Tibial artery (tissue), 4 donors: ENCODE measurements around the gene EEF2KMT.
"Not testable (repeated sequence)": the region's sequence is repeated elsewhere in the genome, so short reads cannot be mapped to it uniquely, and the experiment has no call there.

Experiments used
- DNase-seq, 2 donors: peaks; one replicate each; pipeline ENCODE4 v3.0.0-alpha.2; 2019
- H3K27ac ChIP-seq, 2 donors: fragments of 200-600 bp; sonication (generic) in 1 of 2; 1 replicate in 1 of 2; 2 replicates in 1 of 2; pipeline ENCODE4 v1.5.1; 2018 to 2019; ENCODE audit warnings: mild to moderate bottlenecking in 1 of 2
- H3K27me3 ChIP-seq, 2 donors: fragments of 200-600 bp; sonication (generic) in 1 of 2; one replicate each; pipeline versions ENCODE4 v1.5.1 to v1.6.0; 2016 to 2019
- H3K36me3 ChIP-seq, 3 donors: fragments of 200-600 bp; sonication (generic) in 2 of 3; one replicate each; pipeline ENCODE4 v1.5.1; 2016 to 2019; ENCODE audit warnings: mild to moderate bottlenecking in 2 of 3
- H3K4me1 ChIP-seq, 4 donors: fragments of 200-600 bp; sonication (generic) in 2 of 4; 1 replicate in 3 of 4; 2 replicates in 1 of 4; pipeline ENCODE4 v1.5.1; 2016 to 2019
- H3K4me3 ChIP-seq, 2 donors: fragments of 200-600 bp; sonication (generic) in 1 of 2; 1 replicate in 1 of 2; 2 replicates in 1 of 2; pipeline ENCODE4 v1.5.1; 2018 to 2019; ENCODE audit warnings: mild to moderate bottlenecking in 2 of 2
- H3K9me3 ChIP-seq, 3 donors: fragments of 200-600 bp; sonication (generic) in 1 of 3; one replicate each; pipeline ENCODE4 v1.5.1; 2016 to 2019
- intact Hi-C: fragments of 100-400 bp; cut with DNase I; formaldehyde crosslinking; loops from one replicate; pipeline ENCODE4 v1.15.0; 2023; ENCODE audit warnings: low total_unique reads
- TF ChIP-seq, protein P1 (sequence below), 2 experiments: fragments of 200-600 bp in 1 of 2; fragments of 450-650 bp in 1 of 2; IDR thresholded peaks; one replicate each; pipeline ENCODE4 v1.5.1; 2017 to 2019; ENCODE audit warnings: antibody characterized with exemption in 2 of 2, mild to moderate bottlenecking in 1 of 2, moderate library complexity in 1 of 2

Gene EEF2KMT

DNA sequence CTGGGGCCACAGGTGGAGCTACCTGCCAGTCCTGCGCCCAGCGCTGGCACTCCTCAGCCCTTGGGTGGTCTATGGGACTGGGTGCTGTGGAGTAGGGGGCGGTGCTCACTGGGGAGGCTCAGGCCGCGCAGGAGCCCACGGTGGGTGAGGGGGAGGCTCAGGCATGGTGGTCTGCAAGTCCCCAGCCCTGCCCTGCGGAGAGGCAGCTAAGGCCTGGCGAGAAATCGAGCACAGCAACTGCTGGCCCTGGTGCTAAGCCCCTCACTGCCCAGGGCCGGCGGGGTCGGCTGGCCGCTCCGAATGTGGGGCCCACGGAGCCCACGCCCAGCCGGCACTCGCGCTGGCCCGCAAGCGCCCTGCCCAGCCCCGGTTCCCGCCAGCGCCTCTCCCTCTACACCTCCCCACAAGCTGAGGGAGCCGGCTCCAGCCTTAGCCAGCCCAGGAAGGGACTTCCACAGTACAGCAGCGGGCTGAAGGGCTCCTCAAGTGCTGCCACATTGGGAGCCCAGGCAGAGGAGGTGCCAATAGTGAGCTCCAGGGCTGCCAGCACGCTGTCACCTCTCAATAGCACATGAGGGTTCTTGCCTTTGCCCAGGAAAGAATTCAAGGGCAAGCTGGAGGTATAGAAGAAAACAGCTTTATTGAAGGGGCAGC lies 11.0 kb upstream of the EEF2KMT start:
- no peak overlapping the region for H3K4me3 ChIP-seq
- TF ChIP-seq, protein P1, sequence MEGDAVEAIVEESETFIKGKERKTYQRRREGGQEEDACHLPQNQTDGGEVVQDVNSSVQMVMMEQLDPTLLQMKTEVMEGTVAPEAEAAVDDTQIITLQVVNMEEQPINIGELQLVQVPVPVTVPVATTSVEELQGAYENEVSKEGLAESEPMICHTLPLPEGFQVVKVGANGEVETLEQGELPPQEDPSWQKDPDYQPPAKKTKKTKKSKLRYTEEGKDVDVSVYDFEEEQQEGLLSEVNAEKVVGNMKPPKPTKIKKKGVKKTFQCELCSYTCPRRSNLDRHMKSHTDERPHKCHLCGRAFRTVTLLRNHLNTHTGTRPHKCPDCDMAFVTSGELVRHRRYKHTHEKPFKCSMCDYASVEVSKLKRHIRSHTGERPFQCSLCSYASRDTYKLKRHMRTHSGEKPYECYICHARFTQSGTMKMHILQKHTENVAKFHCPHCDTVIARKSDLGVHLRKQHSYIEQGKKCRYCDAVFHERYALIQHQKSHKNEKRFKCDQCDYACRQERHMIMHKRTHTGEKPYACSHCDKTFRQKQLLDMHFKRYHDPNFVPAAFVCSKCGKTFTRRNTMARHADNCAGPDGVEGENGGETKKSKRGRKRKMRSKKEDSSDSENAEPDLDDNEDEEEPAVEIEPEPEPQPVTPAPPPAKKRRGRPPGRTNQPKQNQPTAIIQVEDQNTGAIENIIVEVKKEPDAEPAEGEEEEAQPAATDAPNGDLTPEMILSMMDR (IDR thresholded peaks at IDR 0.05) = no peak
- H3K27me3 ChIP-seq = no peaks in the 10 kb centered on the region
- no peaks in the 10 kb centered on the region for H3K9me3 ChIP-seq
- intact Hi-C loops = no loop called here
- no peaks in the 10 kb centered on the region for H3K36me3 ChIP-seq
- H3K27ac ChIP-seq = no peak overlapping the region
- no peaks in the 10 kb centered on the region for H3K4me1 ChIP-seq
- DNase-seq = no peak

DNA sequence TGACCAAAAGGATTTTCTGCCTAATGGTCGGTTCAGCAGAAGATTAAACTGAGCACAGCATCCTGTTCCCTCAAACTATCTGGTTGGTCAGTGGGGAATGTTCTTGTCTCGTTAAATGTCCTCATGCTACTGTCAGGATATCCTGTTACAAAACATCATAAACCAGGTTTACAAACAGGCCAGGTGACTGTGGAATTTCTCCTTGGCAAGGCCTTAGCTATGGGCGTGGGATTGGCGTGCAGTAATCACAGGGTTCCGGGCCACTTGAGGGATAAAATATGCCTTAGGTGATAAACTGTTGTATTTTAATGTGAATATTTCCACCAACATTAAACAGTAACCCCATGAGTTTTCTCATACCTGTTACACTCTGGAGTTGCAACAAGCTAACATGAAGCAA lies 7.4 kb upstream of the EEF2KMT start:
- intact Hi-C loops, H3K27me3 ChIP-seq, H3K27ac ChIP-seq, DNase-seq, H3K9me3 ChIP-seq, H3K4me1 ChIP-seq, H3K36me3 ChIP-seq, H3K4me3 ChIP-seq: not testable (repeated sequence)

GRCh38 chr16:5103296-5104032 lies 5.9 kb upstream of the EEF2KMT start:
- H3K27ac ChIP-seq, DNase-seq, H3K9me3 ChIP-seq, H3K4me1 ChIP-seq, H3K27me3 ChIP-seq, H3K36me3 ChIP-seq, H3K4me3 ChIP-seq, intact Hi-C loops: not testable (repeated sequence)

DNA sequence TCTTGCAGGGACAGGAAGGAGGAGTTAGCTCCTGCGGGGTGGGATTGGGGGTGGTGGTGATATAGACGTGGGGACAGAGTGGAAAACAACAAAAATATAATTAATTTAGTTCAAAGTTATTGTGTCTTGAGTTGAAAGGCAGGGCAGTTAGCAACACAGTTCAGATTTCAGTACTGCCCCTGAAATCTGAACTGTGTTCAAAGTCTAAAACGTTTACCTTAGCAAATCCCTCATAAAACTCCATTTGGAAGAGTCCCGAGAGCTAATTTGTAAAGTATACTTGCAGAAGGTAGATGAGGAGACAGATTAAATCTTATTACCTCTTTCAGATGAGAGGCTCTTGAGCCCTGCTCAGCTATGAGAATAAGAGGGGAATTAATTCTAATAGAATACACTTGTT lies 1.6 kb upstream of the EEF2KMT start:
- DNase-seq, H3K27me3 ChIP-seq, H3K9me3 ChIP-seq, intact Hi-C loops, H3K36me3 ChIP-seq, H3K4me1 ChIP-seq: not testable (repeated sequence)
- H3K27ac ChIP-seq = peak overlapping the region in 1 of 2 donors; percentile 89
- peak overlapping the region; percentile 93 to 96 for H3K4me3 ChIP-seq

GRCh38 chr16:5098221-5099159 lies 895 bp upstream of the EEF2KMT start:
- intact Hi-C loops, H3K36me3 ChIP-seq, H3K9me3 ChIP-seq, H3K4me1 ChIP-seq, H3K27me3 ChIP-seq: not testable (repeated sequence)
- Histone ChIP-seq H3K27ac (peak overlapping the region; percentile 86 to 89), H3K4me3 (peak overlapping the region; percentile 93 to 96)
- peak; percentile 72 to 90 for DNase-seq

- intact Hi-C loops, H3K27me3 ChIP-seq, H3K4me1 ChIP-seq, DNase-seq, H3K36me3 ChIP-seq, H3K9me3 ChIP-seq: not testable (repeated sequence)
- Histone ChIP-seq H3K4me3 (peak overlapping the region; percentile 93 to 96), H3K27ac (peak overlapping the region; percentile 86 to 87)
These were observed 530 bp downstream of the EEF2KMT start for GRCh38 chr16:5097061-5097469.

DNA sequence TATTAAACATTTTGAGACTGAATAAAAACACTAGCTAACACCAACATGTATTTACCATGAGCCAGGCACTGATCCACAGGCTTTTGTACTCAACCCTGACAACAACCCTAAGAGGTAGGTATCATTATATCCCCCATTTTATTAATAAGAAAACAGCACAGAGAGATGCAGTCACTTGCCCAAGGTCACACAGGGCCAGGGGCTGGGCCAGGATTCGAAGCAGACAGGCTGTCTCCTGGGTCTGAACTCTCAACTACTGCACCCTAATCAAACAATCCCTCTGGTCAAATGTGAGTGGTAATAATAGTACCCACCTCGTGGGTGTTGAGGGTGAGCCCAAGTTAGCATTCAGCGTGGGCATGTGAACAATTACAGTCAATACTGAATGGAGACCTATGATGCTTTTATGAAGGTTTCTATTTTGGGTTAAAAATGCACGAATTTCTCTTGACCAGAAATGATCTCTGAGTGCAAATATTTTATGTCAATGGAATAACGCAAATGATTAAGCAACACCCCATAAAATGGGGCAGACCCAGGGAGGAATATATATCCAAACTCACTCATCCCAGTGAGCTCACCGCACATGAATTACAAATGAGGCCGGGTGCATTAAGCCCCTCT lies 1.0 kb downstream of the EEF2KMT start:
- DNase-seq, H3K4me1 ChIP-seq, H3K27me3 ChIP-seq, intact Hi-C loops, H3K36me3 ChIP-seq, H3K9me3 ChIP-seq: not testable (repeated sequence)
- H3K27ac ChIP-seq = peak overlapping the region; percentile 86 to 87
- peak overlapping the region; percentile 93 to 96 for H3K4me3 ChIP-seq

- H3K9me3 ChIP-seq, DNase-seq, H3K27ac ChIP-seq, intact Hi-C loops, H3K27me3 ChIP-seq, H3K36me3 ChIP-seq, H3K4me1 ChIP-seq, H3K4me3 ChIP-seq: not testable (repeated sequence)
These were observed 2.3 kb downstream of the EEF2KMT start for GRCh38 chr16:5095145-5095830.

- H3K4me1 ChIP-seq, H3K4me3 ChIP-seq, DNase-seq, H3K27me3 ChIP-seq, H3K27ac ChIP-seq, H3K9me3 ChIP-seq, intact Hi-C loops: not testable (repeated sequence)
- H3K36me3 ChIP-seq = peaks cover 0 to 20% (median 14%) of the 10 kb centered on the region in 3 donors
These were observed 3.8 kb downstream of the EEF2KMT start for GRCh38 chr16:5093746-5094145.

- intact Hi-C loops, DNase-seq, H3K27ac ChIP-seq, H3K9me3 ChIP-seq, H3K4me1 ChIP-seq, H3K27me3 ChIP-seq, H3K4me3 ChIP-seq: not testable (repeated sequence)
- H3K36me3 ChIP-seq = peaks cover 0 to 27% (median 20%) of the 10 kb centered on the region in 3 donors
These were observed 4.5 kb downstream of the EEF2KMT start for GRCh38 chr16:5093081-5093480.

- H3K4me3 ChIP-seq, DNase-seq, H3K27ac ChIP-seq, H3K27me3 ChIP-seq, H3K4me1 ChIP-seq, H3K9me3 ChIP-seq, intact Hi-C loops: not testable (repeated sequence)
- H3K36me3 ChIP-seq = peaks cover 0 to 46% (median 23%) of the 10 kb centered on the region in 3 donors
These were observed 7.0 kb downstream of the EEF2KMT start for GRCh38 chr16:5090592-5090991.
